ENCODE results near the gene FNDC10. TPM values are rescaled to one million over a fixed set of nuclear protein-coding genes. Genes with fewer than 3 reads are reported as not detected.

The FNDC10 gene
- total RNA-seq, 1 experiment from 2014 or later, result 15.6 TPM

- peaks cover 13% of the 10 kb centered on the region for H3K36me3 Mint-ChIP-seq (ENCODE audit: insufficient read depth, unreplicated experiment)
- no peak for DNase-seq
- no peaks in the 10 kb centered on the region for H3K27me3 Mint-ChIP-seq (ENCODE audit: insufficient read depth, unreplicated experiment)
- Histone ChIP-seq H3K4me1 (no peaks in the 10 kb centered on the region), H3K4me3 (ENCODE audit: low read depth, low read length) (no peak overlapping the region), H3K36me3 (ENCODE audit: control insufficient read depth, insufficient read depth, low read length) (no peaks in the 10 kb centered on the region), H3K27me3 (replicated peaks; ENCODE audit: control insufficient read depth, insufficient read depth, low read length) (no peaks in the 10 kb centered on the region), H3K9me3 (no peaks in the 10 kb centered on the region)
- no peaks in the 10 kb centered on the region for H3K4me1 Mint-ChIP-seq (ENCODE audit: low read depth, unreplicated experiment)
- no peaks in the 10 kb centered on the region for H3K9me3 Mint-ChIP-seq (ENCODE audit: unreplicated experiment)
- ChIA-PET POLR2A (no interaction called here), CTCF (no interaction called here)
- intact Hi-C loops (cut with micrococcal nuclease; ENCODE audit: unreplicated experiment), result no loop called here
- no peak overlapping the region for H3K4me3 Mint-ChIP-seq (ENCODE audit: unreplicated experiment)
- no peak for TF ChIP-seq CTCF (IDR thresholded peaks at IDR 0.05; ENCODE audit: insufficient read depth in 1 of 2, low read depth in 1 of 2, low read length in 1 of 2, severe bottlenecking in 1 of 2, unreplicated experiment in 1 of 2)
- no peak overlapping the region for H3K27ac Mint-ChIP-seq (ENCODE audit: unreplicated experiment)
- no TSS peak for BruUV-seq (replicated peaks)
Observed at GRCh38 chr1:1627829-1628753, 28.2 kb upstream of the FNDC10 start.

- H3K27me3 ChIP-seq (replicated peaks; ENCODE audit: control insufficient read depth, insufficient read depth, low read length), result no peaks in the 10 kb centered on the region
- H3K9me3 ChIP-seq, result no peaks in the 10 kb centered on the region
- Mint-ChIP-seq H3K9me3 (ENCODE audit: unreplicated experiment) (no peaks in the 10 kb centered on the region), H3K36me3 (ENCODE audit: insufficient read depth, unreplicated experiment) (peaks cover 13% of the 10 kb centered on the region), H3K27ac (ENCODE audit: unreplicated experiment) (no peak overlapping the region), H3K4me1 (ENCODE audit: low read depth, unreplicated experiment) (no peaks in the 10 kb centered on the region), H3K27me3 (ENCODE audit: insufficient read depth, unreplicated experiment) (no peaks in the 10 kb centered on the region), H3K4me3 (ENCODE audit: unreplicated experiment) (no peak overlapping the region)
- H3K4me1 ChIP-seq, result no peaks in the 10 kb centered on the region
- no peak overlapping the region for H3K4me3 ChIP-seq (ENCODE audit: low read depth, low read length)
- H3K36me3 ChIP-seq (ENCODE audit: control insufficient read depth, insufficient read depth, low read length), result no peaks in the 10 kb centered on the region
- no TSS peak for BruUV-seq (replicated peaks)
- TF ChIP-seq CTCF (IDR thresholded peaks at IDR 0.05; ENCODE audit: insufficient read depth in 1 of 2, low read depth in 1 of 2, low read length in 1 of 2, severe bottlenecking in 1 of 2, unreplicated experiment in 1 of 2), result no peak
- CTCF ChIA-PET, result no interaction called here
- intact Hi-C loops (cut with micrococcal nuclease; ENCODE audit: unreplicated experiment), result no loop called here
- POLR2A ChIA-PET, result no interaction called here
- DNase-seq, result no peak
Observed at GRCh38 chr1:1627261-1627828, 27.4 kb upstream of the FNDC10 start.

- no peaks in the 10 kb centered on the region for H3K4me1 Mint-ChIP-seq (ENCODE audit: low read depth, unreplicated experiment)
- peaks cover 13% of the 10 kb centered on the region for H3K36me3 Mint-ChIP-seq (ENCODE audit: insufficient read depth, unreplicated experiment)
- no peak overlapping the region for H3K4me3 Mint-ChIP-seq (ENCODE audit: unreplicated experiment)
- H3K27me3 Mint-ChIP-seq (ENCODE audit: insufficient read depth, unreplicated experiment), result no peaks in the 10 kb centered on the region
- no peak for TF ChIP-seq CTCF (IDR thresholded peaks at IDR 0.05; ENCODE audit: insufficient read depth in 1 of 2, low read depth in 1 of 2, low read length in 1 of 2, severe bottlenecking in 1 of 2, unreplicated experiment in 1 of 2)
- POLR2A ChIA-PET, result no interaction called here
- no peaks in the 10 kb centered on the region for H3K4me1 ChIP-seq
- no peak overlapping the region for H3K4me3 ChIP-seq (ENCODE audit: low read depth, low read length)
- intact Hi-C loops (cut with micrococcal nuclease; ENCODE audit: unreplicated experiment), result no loop called here
- H3K9me3 ChIP-seq, result no peaks in the 10 kb centered on the region
- DNase-seq, result no peak
- no peaks in the 10 kb centered on the region for H3K9me3 Mint-ChIP-seq (ENCODE audit: unreplicated experiment)
- H3K27ac Mint-ChIP-seq (ENCODE audit: unreplicated experiment), result no peak overlapping the region
- H3K27me3 ChIP-seq (replicated peaks; ENCODE audit: control insufficient read depth, insufficient read depth, low read length), result no peaks in the 10 kb centered on the region
- H3K36me3 ChIP-seq (ENCODE audit: control insufficient read depth, insufficient read depth, low read length), result no peaks in the 10 kb centered on the region
- CTCF ChIA-PET, result no interaction called here
- BruUV-seq (replicated peaks), result no TSS peak
Observed at GRCh38 chr1:1626207-1627141, 26.5 kb upstream of the FNDC10 start.

Data from Caco-2 (cell line).